Left renal cortex interstitium (tissue), 4 donors: ENCODE results near the gene LRRC55. TPM values are rescaled to one million over a fixed set of nuclear protein-coding genes. Genes with fewer than 3 reads are reported as not detected.
"Not testable (repeated sequence)": the region's sequence is repeated elsewhere in the genome, so short reads cannot be mapped to it uniquely, and the experiment has no call there.

Experiments
- DNase-seq, 4 donors: peaks; one replicate each; pipeline ENCODE4 v3.0.0-alpha.2; 2013; ENCODE audit warnings: low read depth in 4 of 4, low spot score in 2 of 4, missing footprints in 1 of 4
- polyA plus RNA-seq, 4 donors: library from polyadenylated mRNA; unstranded; fragments of 120-200 nt; gene quantifications; one replicate each; pipeline ENCODE4 v1.2.1, GENCODE V29; 2013; ENCODE audit not compliant: insufficient read length in 4 of 4

The LRRC55 gene
- polyA plus RNA-seq, 4 donors = 4.9 to 5.7 (median 5.5) TPM

DNA sequence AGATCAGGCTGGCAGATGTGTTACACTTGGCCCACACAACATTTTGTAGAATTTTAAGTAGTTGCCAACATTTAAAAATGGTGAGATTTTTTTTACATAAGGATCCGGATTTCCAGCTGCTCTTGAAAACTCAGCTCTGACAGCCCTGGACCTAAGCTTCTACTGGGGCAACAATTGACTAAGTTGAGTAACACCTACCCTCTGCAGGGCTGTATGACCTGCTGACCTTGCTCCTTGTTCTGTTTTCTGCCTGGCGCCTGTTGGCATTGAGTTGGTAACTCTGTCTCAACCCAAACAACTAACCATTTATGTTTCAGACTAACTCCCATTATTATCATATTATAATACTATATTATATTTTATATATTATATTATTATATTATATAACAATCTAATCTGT is 21.1 kb upstream of the LRRC55 start:
- no peak for DNase-seq

DNA sequence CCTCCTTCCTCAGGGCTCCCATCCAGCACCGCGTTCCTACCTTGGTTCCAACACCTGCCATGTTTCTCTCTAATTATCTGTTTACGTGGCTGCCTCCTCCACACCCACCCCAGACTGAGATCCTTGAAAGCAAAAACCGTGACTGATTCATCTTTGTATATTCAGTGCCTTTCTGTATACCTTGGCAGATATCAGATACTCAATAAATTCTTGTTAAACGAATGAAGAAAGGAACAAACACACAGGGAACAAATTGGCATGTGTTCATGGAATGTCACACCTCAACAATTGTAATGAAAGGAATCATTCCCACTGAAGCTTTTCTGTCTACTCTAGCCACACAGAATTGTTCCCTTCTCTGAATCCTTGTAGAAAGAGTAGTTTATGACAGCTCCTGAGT is 20.4 kb upstream of the LRRC55 start:
- no peak for DNase-seq

DNA sequence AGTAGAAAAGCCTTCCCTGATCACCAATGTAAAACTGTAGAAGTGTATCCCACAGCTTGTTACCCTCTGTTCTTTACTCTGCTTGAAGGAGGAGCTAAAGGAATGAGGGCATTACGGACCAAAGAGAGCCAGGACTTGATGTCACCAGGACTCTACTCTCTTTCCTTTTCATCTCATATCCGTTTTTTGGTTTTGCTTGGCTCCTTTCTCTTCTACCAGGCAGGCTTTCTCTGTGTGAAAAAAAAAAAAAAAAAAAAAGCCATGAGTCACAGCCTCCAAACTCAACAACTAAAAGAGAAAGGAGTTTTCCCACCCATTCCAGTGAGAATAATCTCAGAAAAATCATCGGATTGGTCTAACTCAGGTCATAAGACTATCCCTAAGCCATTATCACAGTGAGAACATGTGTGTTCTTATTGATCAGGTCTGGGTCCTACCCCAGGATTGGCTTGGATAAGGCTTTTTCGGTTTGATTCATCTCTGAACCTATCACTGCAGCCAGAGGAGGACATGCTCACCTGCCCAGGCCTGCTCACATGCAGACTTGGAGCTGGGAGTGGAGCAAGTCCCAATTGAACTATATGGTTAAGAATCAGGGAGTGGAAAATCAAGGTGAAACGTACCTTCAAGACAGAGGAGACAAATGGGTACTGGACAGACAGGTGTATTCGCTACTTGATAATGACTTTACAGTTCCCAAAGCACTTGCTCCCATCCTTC is 19.4 kb upstream of the LRRC55 start:
- no peak for DNase-seq

DNA sequence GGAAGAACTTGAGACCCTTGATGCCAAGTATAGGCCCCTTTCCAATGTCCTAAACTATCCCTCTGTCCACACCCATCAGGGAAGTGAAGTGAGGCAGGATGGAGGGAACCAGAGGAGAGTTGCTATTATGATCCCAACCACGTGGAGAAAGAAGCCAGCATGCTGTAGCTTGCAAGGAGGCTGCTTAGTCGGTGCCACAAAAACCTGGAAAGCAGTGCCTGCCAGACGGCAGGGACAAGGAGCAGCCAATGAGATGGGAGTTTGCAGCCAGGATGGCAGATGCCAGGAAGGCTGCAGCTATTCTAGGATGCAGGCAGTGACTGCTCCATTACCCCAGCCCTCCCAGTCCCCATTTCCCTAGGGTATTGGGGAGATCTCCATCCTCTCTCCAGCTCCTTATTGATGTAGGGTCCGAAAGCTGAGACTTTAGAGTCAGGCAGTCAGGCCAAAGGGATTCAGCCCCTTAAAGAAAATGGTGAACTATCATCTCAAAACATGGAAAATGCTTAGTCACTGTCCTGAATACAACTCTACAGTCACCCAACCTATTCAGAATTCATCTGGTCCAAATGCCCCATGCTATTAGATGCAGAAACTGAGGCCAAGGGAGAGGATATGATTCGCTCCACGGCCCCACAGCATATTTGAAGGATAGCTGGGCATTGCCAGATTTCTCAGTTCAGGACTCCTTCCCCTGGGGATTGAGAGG is 18.4 kb upstream of the LRRC55 start:
- DNase-seq = no peak

DNA sequence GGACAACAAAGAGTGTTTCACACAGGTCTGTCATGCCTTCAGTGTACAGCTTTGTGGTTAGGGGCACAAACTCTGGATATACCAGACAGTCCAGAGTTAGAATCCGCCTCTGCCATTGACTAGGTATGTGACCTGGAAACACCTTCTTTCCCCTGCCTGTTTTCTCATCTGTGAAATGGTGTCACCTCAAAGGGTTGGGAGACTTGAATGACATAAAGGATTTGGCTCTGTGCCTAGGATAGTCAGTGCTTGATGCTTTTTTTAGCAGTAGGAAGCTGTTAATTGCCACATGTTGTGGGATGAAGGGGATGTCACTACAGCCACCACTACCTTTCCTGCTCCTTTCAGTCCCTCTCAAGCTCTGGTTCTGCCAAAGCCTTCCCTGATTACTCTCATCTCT is 17.4 kb upstream of the LRRC55 start:
- DNase-seq = no peak

DNA sequence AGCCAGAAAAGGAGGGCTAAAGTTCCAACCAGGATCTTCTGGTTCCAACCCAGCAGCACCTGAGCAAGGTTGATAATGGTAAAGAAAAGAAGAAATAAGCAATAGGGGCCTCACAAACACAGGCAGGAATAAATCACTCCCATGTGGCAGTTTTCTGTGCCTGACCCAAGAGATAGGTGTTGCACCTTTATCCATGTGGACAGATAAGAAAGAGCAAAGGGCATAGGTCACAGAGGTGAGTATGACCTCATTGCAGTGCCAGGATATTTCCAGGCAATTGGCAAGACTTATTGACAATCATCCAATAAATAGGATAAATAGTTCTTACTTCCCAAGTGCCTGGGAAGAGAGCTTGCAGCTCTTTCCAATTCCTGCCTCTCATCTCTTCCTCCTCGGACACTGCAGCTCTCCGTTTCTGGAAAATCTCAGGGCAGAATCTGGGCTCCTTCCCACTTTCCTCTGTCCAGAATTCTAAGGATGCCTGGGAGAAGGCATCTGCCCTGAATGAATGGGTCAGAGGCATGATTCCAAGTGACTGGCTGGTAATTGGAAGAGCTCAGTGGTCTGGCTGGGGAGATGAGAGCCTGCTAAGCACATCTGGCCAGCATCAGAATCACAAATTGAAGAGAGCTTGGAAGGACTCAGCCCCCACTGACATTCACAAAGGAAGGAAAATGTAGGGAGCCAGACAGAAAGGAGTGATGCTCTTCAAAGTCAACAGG is 14.5 kb upstream of the LRRC55 start:
- no peak for DNase-seq

DNA sequence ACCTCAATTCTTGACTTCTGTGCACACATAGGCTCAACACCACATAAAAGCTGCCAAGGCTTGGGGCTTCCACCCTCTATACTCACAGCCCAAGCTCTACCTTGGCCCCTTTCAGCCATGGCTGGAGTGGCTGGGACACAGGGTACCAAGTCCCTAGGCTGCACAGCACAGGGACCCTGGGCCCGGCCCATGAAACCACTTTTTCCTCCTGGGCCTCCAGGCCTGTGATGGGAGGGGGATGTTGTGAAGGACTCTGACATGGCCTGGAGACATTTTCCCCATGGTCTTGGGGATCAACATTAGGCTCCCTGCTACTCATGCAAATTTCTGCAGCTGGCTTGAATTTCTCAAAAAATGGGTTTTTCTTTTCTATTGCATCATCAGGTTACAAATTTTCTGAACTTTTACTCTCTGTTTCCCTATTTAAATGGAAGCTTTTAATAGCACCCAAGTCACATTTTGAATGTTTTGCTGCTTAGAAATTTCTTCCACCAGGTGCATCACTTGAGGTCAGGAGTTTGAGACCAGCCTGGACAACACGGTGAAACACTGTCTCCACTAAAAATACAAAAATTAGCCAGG is 11.9 kb upstream of the LRRC55 start:
- not testable (repeated sequence) for DNase-seq

DNA sequence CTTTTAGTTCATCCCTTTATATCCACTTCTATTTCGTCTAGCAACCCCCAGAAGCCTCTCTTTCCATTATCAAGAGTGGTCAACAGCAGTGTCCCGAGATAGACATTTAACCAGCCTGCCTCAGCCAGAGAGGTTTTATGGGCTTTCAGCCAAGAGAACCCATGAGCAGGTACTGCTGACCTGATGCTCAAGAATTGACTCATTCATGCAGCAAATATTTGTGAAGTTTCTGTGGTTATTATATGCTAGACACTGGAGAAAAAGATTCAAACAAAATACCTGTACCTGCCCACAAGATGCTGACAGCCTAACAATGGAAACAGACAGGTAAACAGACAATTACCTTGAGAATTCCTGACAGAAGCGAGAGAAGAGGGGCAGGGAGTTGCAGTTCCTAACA is 9.7 kb upstream of the LRRC55 start:
- DNase-seq = no peak

DNA sequence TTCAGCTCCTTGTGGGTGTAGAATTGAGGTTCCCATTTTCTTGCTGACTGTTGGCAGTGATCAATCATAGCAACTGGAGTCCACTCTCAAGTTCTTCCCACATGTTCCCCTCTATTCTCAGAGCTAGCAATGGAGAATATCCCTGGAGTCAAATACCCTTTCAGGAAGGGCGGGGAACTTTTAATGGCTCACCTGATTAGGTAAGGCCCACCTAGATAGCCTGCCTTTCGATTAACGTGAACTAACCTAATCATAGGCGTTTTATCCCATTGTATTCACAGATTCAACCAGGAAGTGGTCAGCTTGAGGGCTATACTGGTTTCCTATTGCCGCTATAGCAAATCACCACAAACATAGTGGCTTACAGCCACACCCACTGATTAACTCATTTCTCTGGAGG is 7.1 kb upstream of the LRRC55 start:
- DNase-seq = no peak

DNA sequence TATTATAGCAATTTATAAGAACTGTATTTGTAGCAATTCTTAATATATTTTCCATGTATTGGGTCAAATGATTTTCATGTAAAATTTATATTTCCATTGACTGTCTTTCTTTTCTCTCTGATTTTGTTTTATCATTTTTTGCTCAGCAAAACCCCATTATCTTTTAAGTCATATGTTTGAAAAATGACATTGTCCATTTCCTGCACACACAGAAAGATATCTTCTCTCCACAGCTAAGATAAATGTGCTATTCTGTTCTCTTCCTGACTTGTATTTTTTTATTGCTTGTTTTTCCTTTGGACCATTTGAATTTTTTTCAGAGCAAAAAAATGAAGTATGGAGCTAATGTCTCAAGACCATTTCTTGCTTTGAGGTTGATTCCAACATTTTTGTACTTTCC is 6.3 kb upstream of the LRRC55 start:
- DNase-seq = no peak

DNA sequence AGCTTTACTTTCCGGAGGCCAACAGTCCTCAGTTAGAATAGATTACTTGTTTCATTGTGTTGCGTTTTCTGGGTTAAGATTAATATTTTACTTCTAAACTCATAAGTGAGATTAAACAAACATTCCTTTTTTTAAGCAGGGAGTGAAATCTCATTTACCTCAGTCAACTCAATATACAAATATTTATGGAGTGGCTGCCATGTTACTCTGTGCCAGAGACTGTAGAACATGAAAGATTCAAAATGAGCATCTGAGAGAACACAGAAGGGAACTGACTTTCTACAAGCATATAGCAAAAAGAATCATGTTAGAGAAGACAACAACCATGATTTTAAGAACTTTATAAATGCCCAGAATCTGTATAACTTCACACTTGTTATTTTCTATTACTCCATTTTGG is 3.4 kb upstream of the LRRC55 start:
- no peak for DNase-seq

DNA sequence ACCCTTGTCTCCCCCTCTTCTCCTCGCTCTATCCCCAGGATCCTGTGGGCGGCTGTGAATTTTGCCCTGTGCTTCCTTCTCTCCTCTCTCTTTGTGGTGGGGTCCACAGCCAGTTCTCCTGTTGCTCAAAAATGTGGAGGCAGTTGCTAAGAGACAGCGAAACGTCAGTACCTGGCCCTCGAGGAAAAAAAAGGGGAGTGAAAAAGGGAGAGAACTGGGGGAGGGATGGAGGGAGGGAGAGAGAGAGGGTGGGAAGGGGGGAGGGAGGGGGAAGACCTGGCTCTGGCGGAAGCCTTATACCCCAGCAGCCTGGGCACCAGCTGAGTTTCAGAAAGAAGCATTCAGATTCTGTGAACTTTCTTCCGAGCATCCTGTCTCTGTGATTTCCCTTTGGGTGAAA is 2.1 kb upstream of the LRRC55 start:
- no peak for DNase-seq

DNA sequence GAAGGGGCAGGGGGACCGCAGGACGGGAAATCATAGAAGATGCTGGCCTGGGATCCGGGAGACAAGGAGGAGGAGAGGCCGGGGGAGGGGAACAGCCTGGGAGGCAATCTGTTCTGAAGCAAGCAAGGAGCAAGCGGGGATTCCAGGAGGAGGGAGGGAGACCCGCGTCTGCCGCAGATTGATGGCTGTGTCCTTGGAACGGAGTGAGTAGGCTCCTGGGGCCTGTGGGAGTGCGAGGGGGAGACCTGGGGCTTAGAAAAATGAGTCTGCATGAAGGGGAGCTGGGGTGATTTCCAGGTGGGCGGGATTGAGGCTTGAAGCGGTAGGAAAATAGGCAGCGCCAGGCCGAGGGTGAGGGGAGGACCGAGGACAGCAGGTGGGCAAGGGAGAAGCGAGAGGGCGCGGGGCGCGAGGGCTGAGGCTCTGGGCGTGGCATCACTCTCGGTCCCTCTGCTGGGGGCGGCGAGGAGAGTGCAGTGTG is 1.6 kb upstream of the LRRC55 start:
- no peak for DNase-seq

DNA sequence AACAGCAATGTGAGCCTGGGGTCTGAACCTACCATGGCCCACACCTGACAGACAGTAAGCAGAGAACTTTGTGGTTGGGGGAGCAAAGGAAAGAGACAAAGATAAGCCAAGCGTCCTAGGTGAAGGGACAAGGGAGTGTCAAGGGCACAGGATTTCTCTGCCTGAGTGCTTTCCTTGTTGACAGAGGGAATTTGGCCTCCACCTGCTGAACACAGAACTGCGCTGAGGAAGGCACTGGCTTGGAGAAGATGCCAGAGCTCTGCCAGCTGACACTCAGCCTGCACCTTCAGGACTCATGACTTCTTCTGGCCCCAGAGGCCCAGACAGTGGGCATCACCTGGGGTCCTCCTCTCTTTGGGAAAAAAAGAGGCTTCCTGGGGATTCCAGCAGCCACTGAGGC is 789 bp upstream of the LRRC55 start:
- no peak for DNase-seq

DNA sequence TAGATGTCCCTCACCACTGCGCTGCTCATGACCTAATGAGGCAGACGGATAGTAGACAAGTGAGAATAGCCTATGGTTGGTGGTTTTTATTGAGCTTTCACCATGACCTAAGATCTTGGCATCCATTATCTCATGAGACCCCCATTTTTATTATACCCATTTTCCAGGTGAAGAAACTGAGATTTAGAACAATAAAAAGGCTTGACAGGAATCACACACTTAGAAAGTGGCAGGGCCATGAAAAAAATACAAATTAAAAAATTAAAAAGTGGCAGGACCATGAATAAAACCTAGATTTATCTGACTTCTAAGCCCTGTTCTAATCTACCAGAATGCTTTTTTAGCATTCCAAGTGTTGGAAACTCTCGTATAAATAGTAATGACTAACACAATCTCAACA is 1.1 kb downstream of the LRRC55 start:
- DNase-seq = no peak

DNA sequence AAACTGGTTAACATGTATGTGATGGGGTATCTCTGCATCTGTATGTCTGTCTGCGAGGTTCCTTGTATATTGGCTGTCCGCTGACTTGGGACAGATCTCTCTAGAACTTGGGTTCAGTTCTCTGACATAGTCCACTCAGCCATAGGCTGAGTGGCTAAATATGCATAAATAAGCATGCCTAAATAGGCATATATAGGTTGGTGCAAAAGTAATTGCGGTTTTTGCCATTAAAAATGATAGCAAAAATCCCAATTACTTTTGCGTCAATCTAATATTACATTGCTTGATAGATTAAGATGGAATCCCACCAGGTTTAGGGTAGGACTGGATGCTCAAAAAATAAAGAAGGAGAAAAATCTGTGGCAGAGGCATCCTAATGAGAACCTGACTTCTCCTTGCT is 8.8 kb downstream of the LRRC55 start:
- DNase-seq = no peak

DNA sequence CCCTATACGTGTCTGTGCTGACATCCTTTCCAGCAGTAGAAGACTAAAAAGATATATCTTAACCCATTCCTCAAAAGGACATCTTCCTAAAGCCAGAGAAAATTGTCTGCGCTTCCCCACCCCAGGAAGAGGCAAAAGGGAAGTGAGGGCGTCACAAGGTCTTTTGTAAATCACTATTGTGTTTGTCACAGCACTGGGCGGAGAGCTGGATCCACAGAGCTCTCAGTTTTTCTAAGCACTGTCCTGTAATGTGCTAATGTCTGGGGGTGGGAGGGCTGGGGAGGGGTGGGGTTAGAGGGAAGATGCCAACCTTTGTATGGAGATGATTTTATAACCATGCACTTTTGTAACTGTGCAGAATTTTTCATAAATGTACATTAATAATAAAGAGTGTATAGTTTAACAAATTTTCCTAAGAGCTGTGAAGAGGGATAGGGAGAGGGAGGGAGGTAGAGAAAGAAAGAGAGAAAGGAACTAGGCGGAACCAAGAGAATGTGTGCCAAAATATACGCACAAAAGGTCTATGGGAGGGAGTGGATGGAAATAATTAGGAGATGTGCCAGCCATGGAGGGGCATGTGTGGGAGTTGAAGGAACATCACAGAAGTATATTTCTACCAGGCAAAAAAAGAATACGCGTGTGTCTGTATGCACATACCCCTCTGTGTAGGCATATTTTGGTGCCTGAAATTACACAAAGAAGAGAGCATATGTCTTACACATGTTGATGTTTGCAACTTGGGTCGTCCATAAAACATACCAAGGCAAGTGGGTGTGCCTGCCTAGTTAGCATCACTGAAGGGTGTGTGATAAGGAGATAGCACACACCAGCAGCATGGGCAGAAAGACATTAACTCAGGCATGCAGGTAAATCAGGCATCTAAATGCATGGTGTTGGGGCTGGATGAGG is 9.8 kb downstream of the LRRC55 start:
- no peak for DNase-seq

DNA sequence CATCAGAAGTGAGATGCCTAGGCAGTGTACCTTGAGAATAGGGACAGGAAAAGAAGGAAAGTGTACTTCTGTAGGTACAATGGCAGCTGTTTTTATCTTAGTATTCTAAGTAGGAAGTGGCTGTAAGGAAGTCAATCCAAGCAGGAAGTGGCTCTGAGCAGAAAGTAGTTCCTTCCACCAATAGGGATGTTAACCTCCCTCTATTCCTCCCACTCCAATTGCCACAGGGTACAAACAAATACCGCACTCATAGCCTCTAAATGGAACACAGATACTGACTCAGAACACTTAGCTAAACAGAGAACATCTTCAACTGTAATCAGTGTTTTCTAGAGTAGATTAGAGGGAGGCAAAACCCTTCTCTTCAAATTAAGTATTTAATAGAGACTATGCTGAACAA is 10.6 kb downstream of the LRRC55 start:
- DNase-seq = no peak

DNA sequence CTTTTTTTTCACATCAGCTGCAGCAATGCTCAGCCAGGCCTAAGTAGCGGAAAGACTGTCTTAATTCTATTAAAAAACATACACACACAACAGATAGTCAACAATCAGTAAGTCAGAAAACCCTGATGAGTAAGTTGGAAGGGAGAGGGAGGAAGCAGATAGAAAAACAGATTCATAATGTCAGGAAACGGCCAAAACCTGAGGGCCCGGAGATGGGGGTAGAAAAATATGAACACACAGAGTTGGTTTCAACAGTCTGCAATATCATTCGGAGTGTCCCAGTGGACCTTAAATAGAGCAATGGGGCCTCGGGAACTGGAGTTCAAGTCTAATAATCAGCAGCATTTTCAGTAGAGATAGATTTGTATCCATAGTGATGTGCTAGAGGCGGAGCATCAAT is 14.8 kb downstream of the LRRC55 start:
- no peak for DNase-seq

DNA sequence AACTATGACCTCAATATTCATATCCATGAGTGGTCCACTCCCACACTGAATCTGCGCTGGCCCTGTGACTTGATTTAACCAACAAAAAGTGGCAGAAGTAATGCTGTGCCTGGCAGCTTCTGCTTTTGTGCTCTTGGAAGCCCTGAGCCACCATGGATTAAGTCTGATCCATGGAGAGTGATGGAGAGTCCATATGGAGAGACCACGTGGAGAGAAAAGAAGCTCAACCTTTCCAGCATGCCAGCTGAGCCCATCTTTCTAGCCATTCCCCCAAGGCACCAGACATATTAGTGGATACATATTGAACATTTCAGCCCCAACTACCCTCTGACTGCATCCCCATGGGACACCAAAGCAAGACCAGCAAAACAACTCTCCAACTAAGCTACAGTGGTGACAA is 16.0 kb downstream of the LRRC55 start:
- DNase-seq = no peak
